IPS DF 4.7 (cell line): ENCODE data around the gene DDX51.

Experiments used
- DNase-seq: peaks from one replicate; pipeline ENCODE4 v3.0.0-alpha.2; 2013; ENCODE audit warnings: low spot score; ENCODE audit errors: extremely low read depth

DDX51 gene

GRCh38 chr12:132179431-132180362 is 35.6 kb upstream of the DDX51 start:
- DNase-seq = no peak

DNA sequence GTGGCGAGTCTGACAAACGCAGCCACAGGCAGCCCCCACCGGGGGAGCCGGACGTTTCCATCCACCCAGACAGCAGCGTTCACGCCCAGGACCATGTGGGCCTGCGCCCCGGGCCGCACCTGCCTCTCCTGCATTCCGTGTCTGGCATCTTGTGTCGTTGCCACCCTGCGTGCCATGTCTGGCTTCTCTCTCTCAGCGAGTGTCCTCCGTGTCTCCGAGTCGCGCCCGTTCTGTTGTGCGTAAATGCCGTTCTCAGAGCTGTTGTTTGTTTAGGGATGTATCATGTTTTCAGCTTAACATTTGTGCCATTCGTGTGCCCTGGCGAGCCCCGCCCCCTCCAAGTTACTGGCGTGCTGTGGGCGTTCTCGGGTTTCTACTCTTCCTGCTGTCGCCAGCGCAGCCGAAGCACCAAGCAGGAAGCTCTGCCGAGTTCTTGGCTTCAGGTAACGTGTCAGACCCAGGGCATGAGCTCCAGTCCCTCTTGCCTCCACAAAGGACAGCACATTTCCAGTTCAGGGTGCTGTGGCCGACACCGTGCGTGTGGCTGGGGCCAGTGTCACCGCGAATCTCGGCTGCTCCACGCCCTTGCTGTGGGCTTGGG is 34.8 kb upstream of the DDX51 start:
- no peak for DNase-seq

- DNase-seq = no peak
These were observed 34.2 kb upstream of the DDX51 start for GRCh38 chr12:132178316-132178715.

DNA sequence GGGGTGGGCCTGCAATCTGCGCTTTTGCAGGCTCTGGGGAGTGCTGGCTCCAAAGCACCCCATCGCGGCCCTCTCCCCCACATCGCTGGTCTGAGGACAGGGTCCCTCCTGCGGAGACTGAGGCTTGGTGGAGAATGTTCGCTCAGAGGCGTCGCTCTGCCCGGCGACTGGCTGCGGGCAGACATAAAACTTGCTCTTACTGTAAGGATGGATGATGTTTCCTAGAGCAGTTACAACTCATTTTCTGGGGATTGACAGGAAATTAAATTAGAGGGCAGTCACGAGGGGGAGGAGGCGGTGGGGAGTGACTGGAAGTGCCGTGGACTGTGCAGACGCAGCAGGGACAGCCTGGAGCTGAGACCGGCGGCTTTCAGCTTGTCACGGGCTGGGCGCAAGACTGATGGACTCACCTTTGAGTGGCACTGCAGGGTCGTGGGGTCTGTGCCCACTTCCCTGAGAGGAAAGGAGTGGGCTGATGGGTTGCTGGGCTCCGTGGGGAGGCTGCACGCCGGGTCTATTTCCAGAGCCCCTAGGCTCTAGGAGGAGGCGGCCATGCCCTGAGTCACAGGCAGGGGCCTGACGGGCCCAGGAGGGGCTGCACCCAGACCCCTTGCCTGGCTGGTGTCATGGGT is 32.9 kb upstream of the DDX51 start:
- DNase-seq = no peak

DNA sequence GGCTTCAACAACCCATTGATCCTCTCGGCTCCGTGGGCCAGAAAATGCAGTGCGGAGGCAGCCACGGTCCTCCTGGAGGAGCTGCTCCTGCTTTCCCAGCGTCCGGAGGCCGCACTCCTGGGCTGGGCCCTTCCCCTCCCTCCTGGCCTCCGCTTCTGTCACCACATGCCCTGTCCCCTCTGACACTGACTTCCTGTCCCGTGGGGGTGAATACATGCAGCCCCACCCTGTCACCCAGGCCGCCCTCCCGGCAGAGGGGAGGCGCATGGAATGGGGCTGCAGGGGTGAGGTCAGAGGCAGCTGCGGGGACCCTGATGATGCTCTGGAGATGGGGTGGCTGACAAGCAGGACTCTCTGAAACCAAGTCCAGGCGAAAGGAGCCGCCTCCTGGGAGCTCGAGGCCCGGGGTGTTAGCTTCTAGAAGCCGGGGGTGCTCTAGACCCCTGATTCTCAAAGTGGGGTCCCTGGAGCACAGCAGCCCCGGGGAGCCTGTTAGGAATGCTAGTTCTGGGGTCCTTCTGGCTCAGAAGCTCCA is 32.3 kb upstream of the DDX51 start:
- DNase-seq = no peak

- DNase-seq = no peak
These were observed 31.6 kb upstream of the DDX51 start for GRCh38 chr12:132175496-132176384.

DNA sequence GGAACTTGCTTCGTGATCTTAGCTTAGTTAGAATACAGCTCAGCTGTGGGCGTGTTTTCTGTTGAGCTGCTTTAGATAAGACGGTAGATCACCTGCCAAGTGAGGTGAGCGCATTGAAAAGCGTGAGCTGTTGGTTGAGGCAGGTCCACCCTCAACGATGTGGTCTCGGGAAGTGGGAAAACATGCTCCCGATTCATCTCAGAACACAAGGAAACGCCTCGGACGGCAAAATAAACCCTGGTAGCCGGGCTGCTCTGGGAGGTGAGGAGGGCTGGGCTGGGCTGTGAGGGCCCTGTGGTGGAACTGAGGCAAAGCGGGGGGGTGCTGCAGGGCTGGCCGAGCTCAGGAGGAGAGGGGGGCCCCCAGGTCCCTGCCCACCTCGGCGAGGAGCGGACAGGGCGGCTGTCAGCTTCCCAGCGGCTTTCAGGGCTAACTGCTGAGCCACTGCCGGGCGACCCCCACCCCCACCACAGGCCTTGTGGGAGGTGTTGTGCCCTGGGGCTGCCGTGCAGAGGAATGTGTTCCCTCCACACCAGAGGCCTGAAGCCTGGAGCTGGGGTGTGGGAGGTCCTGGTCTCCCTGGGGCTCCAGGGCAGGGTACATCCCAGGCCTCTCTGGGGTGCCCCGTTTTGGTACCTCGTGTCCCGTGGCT is 30.8 kb upstream of the DDX51 start:
- DNase-seq = no peak

- no peak for DNase-seq
These were observed 30.1 kb upstream of the DDX51 start for GRCh38 chr12:132174015-132174838.

GRCh38 chr12:132173135-132174014 is 29.3 kb upstream of the DDX51 start:
- DNase-seq = no peak

DNA sequence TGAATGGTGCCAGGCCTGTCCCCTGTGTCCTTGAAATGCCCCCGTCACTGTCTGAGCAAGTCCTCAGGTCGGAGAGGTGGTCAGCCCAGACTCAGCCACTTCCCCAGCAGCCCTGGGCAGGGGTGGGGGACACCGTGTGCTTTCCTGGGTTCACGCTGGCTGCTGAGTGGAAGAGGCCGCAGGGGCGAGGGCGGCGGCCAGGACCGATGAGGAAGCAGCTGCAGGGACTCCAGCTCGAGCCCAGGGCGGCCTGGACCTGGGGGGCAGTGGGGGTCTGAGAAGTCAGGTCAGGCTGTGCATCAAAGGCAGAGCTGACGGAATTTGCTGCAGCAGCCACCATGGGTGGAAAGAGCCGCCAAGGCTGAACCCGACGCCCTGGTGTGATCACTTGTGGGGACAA is 28.5 kb upstream of the DDX51 start:
- no peak for DNase-seq

DNA sequence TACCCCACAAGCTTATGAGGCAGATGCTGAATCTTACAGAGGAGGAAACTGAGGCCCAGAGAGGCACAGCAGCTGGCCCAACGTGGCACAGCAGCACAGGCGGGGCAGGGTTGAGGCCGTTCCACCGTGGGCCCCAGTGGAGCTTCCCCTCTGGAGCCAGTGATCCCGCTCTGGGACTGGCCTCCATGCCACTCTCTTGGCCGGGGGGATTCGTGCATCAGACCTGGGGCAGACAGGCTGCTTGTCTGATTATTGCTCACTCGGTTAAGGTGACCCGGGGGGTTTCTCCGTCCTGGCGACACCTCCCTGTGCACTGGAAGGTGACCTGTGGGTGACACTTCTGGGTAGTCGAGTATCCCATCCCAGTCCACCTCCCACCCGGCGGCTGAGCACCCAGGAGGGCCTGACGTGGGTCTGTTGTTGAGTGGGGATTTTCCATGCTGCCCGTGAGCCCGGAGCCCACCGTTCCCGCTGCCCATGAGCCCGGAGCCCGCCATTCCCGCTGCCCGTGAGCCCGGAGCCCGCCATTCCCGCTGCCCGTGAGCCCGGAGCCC is 27.9 kb upstream of the DDX51 start:
- DNase-seq = no peak

- no peak for DNase-seq
These were observed 27.3 kb upstream of the DDX51 start for GRCh38 chr12:132171293-132171967.

DNA sequence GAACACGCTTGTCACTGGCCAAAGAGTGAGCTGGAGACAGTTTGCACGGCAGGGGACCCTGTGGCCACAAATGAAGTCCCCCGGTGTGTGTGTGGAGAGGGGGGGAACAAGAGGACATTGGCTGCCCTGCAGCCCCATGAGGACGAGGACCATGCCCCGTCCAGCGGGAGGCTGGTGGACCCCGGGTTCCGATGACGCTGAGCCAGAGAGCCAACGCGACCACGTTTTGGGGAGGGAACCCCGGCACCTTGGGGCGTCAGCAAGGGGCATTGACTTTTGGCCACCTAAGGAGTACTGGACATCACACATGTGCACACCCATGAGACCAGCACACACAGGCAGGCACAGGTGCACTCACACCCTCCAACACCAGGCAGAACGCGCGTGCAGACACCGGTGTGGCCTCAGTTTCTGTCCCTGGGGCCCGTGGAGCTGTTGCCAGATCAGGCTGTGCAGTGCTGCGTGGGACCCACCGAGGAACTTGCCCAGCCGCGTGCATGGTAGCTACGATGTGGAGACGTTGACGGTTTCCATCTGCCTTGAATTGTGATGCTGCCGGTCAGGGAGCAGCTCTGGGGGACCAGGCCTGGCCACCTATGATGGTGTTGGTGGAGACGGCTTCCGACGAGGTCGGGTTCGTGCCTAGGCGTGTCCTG is 26.6 kb upstream of the DDX51 start:
- DNase-seq = no peak

DNA sequence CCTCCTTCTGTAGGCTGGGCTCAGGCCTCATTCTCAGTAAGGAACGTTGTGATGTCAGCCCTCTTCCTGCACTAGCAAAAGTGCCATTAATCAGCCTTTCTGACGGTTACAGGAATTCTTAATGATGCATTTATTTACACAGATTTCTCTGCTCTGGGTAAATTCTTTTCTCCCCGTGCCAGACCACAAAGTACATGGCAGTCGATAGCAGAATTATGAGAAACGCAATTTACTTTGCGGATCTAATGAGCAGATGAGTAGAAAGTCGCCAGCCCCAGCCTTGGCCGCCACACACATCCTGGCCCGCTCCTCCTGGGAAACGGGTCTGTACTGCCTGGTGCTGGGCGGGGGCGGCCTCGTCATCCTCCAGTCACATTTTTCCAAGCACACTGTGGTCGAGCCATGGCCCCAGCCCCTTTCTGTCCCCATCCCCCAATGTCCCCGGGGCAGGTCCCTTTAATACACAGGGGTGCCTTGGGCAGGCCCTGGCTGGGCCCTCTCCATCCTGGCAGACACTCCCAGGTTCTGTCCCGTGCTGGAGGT is 26.0 kb upstream of the DDX51 start:
- no peak for DNase-seq

DNA sequence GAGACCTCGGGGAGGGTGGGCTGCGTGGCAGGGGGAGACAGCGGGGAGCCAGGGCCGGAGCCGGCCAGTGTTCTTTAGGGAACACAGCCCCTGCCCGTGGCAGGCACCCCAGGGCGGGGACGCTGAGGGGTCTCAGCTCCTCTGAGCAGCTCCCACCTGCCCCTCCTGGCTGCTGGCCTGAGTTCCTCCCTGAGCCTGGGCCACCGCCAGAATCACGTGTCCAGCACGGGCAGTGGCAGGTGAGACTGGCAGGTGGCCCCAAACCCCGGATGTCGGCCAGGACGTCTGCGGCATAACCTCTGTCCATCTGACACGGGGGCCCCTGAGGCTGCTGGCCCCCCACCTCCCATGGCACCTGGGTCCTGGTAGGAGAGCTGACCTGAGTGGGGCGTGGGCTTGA is 25.3 kb upstream of the DDX51 start:
- no peak for DNase-seq

DNA sequence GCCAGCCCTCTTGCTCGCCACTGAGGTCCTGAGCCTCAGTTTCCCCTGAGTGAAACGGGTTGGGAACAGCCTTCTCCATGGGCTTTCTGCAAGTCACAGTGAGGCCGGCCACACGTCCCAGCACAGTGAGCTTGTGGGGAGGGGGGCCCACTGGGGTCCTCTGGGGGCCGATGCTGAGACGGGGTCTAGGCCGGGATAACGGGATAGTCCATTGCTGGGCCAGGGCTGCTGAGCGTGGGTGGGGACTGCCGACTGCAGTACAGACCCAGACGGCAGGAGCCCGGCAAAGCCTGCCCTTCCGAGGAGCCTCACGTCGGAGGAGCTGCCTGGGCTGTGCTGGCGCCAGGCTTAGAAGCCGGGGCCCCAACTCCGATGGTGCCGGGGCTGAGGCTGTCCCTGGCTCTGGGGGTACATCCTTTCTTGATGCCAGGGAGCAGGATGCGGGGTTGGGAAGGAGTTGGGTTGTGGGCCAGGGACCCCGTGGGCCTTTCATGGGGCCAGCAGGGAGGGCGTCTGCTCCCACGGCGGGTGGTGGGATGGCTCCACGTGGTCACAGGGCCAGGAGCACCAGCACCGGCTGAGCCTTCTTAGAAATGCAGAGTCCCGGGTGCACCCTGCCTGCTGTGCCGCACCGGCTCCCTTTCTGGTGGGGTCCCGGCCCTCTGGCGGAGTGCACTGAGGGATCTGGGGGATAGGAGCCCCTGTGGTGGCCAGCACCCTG is 24.4 kb upstream of the DDX51 start:
- DNase-seq = no peak
